ENCODE measurements around the gene PPP1R7.

The PPP1R7 gene

GRCh38 chr2:241121008-241121407, 29.3 kb upstream of the PPP1R7 start:
- no peak for DNase-seq

- no peak for DNase-seq
These were observed 27.8 kb upstream of the PPP1R7 start for GRCh38 chr2:241122376-241123002.

- no peak for DNase-seq
These were observed 26.3 kb upstream of the PPP1R7 start for GRCh38 chr2:241123816-241124536.

GRCh38 chr2:241125626-241126025, 24.6 kb upstream of the PPP1R7 start:
- no peak for DNase-seq

GRCh38 chr2:241126201-241126611, 24.1 kb upstream of the PPP1R7 start:
- no peak for DNase-seq

- no peak for DNase-seq
These were observed 23.5 kb upstream of the PPP1R7 start for GRCh38 chr2:241126771-241127202.

GRCh38 chr2:241128266-241128665, 22.0 kb upstream of the PPP1R7 start:
- no peak for DNase-seq

GRCh38 chr2:241129086-241129871, 21.0 kb upstream of the PPP1R7 start:
- DNase-seq, result no peak

- no peak for DNase-seq
These were observed 20.0 kb upstream of the PPP1R7 start for GRCh38 chr2:241130316-241130715.

- DNase-seq, result no peak
These were observed 18.7 kb upstream of the PPP1R7 start for GRCh38 chr2:241131531-241131930.

GRCh38 chr2:241132538-241133435, 17.5 kb upstream of the PPP1R7 start:
- no peak for DNase-seq

GRCh38 chr2:241133436-241133820, 16.8 kb upstream of the PPP1R7 start:
- no peak for DNase-seq

- no peak for DNase-seq
These were observed 15.6 kb upstream of the PPP1R7 start for GRCh38 chr2:241134711-241135110.

- DNase-seq, result peak; percentile 43
These were observed 14.5 kb upstream of the PPP1R7 start for GRCh38 chr2:241135737-241136136.

- no peak for DNase-seq
These were observed 14.1 kb upstream of the PPP1R7 start for GRCh38 chr2:241136191-241136590.

- DNase-seq, result no peak
These were observed 13.5 kb upstream of the PPP1R7 start for GRCh38 chr2:241136661-241137260.

- no peak for DNase-seq
These were observed 12.7 kb upstream of the PPP1R7 start for GRCh38 chr2:241137276-241138190.

GRCh38 chr2:241138471-241138870, 11.8 kb upstream of the PPP1R7 start:
- DNase-seq, result no peak

- no peak for DNase-seq
These were observed 10.5 kb upstream of the PPP1R7 start for GRCh38 chr2:241139531-241140444.

- no peak for DNase-seq
These were observed 9.8 kb upstream of the PPP1R7 start for GRCh38 chr2:241140445-241140840.
